ENCODE results near the gene SFMBT2. TPM values are rescaled to one million over a fixed set of nuclear protein-coding genes. Genes with fewer than 3 reads are reported as not detected.
A peak's percentile ranks its signal among the peaks of the same experiment; 100 is the strongest.
"Not testable (repeated sequence)": the region's sequence is repeated elsewhere in the genome, so short reads cannot be mapped to it uniquely, and the experiment has no call there.

Gene SFMBT2
- total and polyA plus RNA-seq, 2 of the 13 experiments (the other 11 are each of a cell fraction or from before 2014, with no cell fraction given), result 0.01 to 0.02 TPM

- H3K36me3 ChIP-seq (replicated peaks in 1 of 2; ENCODE audit: control insufficient read depth in 1 of 2, insufficient read depth in 2 of 2, low read length in 2 of 2); in situ Hi-C loops (cut with HindIII; ENCODE audit: extremely low pct_ligation_motif_present, low pct_unique_long_range_greater_than_20kb); H3K4me3 ChIP-seq (replicated peaks in 1 of 3; ENCODE audit: insufficient read depth in 1 of 3, low read depth in 2 of 3, low read length in 3 of 3); POLR2A ChIA-PET; BruUV-seq (replicated peaks); intact Hi-C loops (cut with micrococcal nuclease; ENCODE audit: unreplicated experiment); H3K9me3 ChIP-seq (ENCODE audit: low read length); H3K4me1 ChIP-seq (ENCODE audit: insufficient read depth, low read length); CTCF ChIA-PET (ENCODE audit: low intra/inter-chr PET ratio, low total read pairs); FAIRE-seq; H3K27ac ChIP-seq (ENCODE audit: extremely low read length, insufficient read depth, low read length); DNase-seq (ENCODE audit: low spot score); H3K9ac ChIP-seq (ENCODE audit: insufficient read depth, low read depth, low read length); H2AFZ ChIP-seq (ENCODE audit: low read length); H4K20me1 ChIP-seq (ENCODE audit: insufficient read depth, low read length); H3K79me2 ChIP-seq (ENCODE audit: insufficient read depth, low read length); H3K4me2 ChIP-seq (ENCODE audit: low read depth, low read length); ATAC-seq; TF ChIP-seq CREB1 (CRISPR knock-in tag; IDR thresholded peaks at IDR 0.05): not testable (repeated sequence)
- 0% methylated on average over 1 of the region's 1 CpG for WGBS (ENCODE audit: low lambda C conversion rate)
- peak; percentile 79 for TF ChIP-seq CREB1 (IDR thresholded peaks at IDR 0.05)
- peaks cover 2 to 14% of the 10 kb centered on the region in 2 experiments; a peak in 2 of 5 replicates for H3K27me3 ChIP-seq (ENCODE audit: control insufficient read depth in 1 of 2, insufficient read depth in 2 of 2, low read length in 2 of 2)
Observed at GRCh38 chr10:7388149-7388548, 22.7 kb downstream of the SFMBT2 start.

- no peak overlapping the region for H3K27ac ChIP-seq (ENCODE audit: extremely low read length, insufficient read depth, low read length)
- H4K20me1 ChIP-seq (ENCODE audit: insufficient read depth, low read length), result no peaks in the 10 kb centered on the region
- no peak for FAIRE-seq
- no peaks in the 10 kb centered on the region for H3K79me2 ChIP-seq (ENCODE audit: insufficient read depth, low read length)
- 8% methylated on average over 7 of the region's 7 CpGs for WGBS (ENCODE audit: low lambda C conversion rate)
- H2AFZ ChIP-seq (ENCODE audit: low read length), result no peak overlapping the region
- H3K4me1 ChIP-seq (ENCODE audit: insufficient read depth, low read length), result no peaks in the 10 kb centered on the region
- H3K9ac ChIP-seq (ENCODE audit: insufficient read depth, low read depth, low read length), result no peak overlapping the region
- H3K9me3 ChIP-seq (ENCODE audit: low read length), result no peaks in the 10 kb centered on the region
- no peak for TF ChIP-seq ZNF34 (CRISPR knock-in tag; IDR thresholded peaks at IDR 0.05; ENCODE audit: borderline replicate concordance)
- TF ChIP-seq ZNF383 (CRISPR knock-in tag; IDR thresholded peaks at IDR 0.05; ENCODE audit: borderline replicate concordance), result no peak
- TF ChIP-seq ZNF576 (CRISPR knock-in tag; IDR thresholded peaks at IDR 0.05), result no peak
- no peak for TF ChIP-seq POGZ (CRISPR knock-in tag; IDR thresholded peaks at IDR 0.05)
- no peak for TF ChIP-seq NFRKB (IDR thresholded peaks at IDR 0.05)
- no peak for TF ChIP-seq FIP1L1 (IDR thresholded peaks at IDR 0.05; ENCODE audit: borderline replicate concordance, insufficient read depth, low read depth, low read length)
- TF ChIP-seq ZNF549 (CRISPR knock-in tag; IDR thresholded peaks at IDR 0.05), result no peak
- no peak for TF ChIP-seq CCAR2 (optimal IDR thresholded peaks at IDR 0.05; ENCODE audit: low read depth, low read length)
- no peak for TF ChIP-seq ZNF10 (CRISPR knock-in tag; IDR thresholded peaks at IDR 0.05; ENCODE audit: borderline replicate concordance, low read depth)
- no peak for TF ChIP-seq ELK4 (CRISPR knock-in tag; IDR thresholded peaks at IDR 0.05; ENCODE audit: borderline replicate concordance)
- no peak for TF ChIP-seq ATF7 (IDR thresholded peaks at IDR 0.05)
- no peak for TF ChIP-seq ATF7 (CRISPR knock-in tag; IDR thresholded peaks at IDR 0.05)
- no peak for TF ChIP-seq ETV6 (CRISPR knock-in tag; conservative IDR thresholded peaks at IDR 0.05)
- TF ChIP-seq RFX1 (IDR thresholded peaks at IDR 0.05), result no peak
- TF ChIP-seq SRSF4 (IDR thresholded peaks at IDR 0.05; ENCODE audit: low read depth, low read length, poor library complexity, severe bottlenecking), result no peak
- TF ChIP-seq ZNF543 (CRISPR knock-in tag; IDR thresholded peaks at IDR 0.05), result no peak
- TF ChIP-seq ZNF841 (CRISPR knock-in tag; IDR thresholded peaks at IDR 0.05; ENCODE audit: borderline replicate concordance), result no peak
- TF ChIP-seq KDM1A (CRISPR knock-in tag; IDR thresholded peaks at IDR 0.05), result no peak
- no peak for TF ChIP-seq STAT5B (CRISPR knock-in tag; IDR thresholded peaks at IDR 0.05)
- TF ChIP-seq ZNF367 (CRISPR knock-in tag; IDR thresholded peaks at IDR 0.05; ENCODE audit: borderline replicate concordance), result no peak
- intact Hi-C loops (cut with micrococcal nuclease; ENCODE audit: unreplicated experiment) (no loop called here), in situ Hi-C loops (cut with HindIII; ENCODE audit: extremely low pct_ligation_motif_present, low pct_unique_long_range_greater_than_20kb) (no loop called here)
- DNase-seq (ENCODE audit: low spot score), result no peak
- CTCF ChIA-PET (ENCODE audit: low intra/inter-chr PET ratio, low total read pairs), result no interaction called here
- no TSS peak for BruUV-seq (replicated peaks)
- peaks cover 2 to 13% of the 10 kb centered on the region in 2 experiments; a peak in 2 of 5 replicates for H3K27me3 ChIP-seq (ENCODE audit: control insufficient read depth in 1 of 2, insufficient read depth in 2 of 2, low read length in 2 of 2)
- ATAC-seq, result no peak
- no peaks in the 10 kb centered on the region for H3K36me3 ChIP-seq (replicated peaks in 1 of 2; ENCODE audit: control insufficient read depth in 1 of 2, insufficient read depth in 2 of 2, low read length in 2 of 2)
- H3K4me2 ChIP-seq (ENCODE audit: low read depth, low read length), result no peak overlapping the region
- POLR2A ChIA-PET, result no interaction called here
- H3K4me3 ChIP-seq (replicated peaks in 1 of 3; ENCODE audit: insufficient read depth in 1 of 3, low read depth in 2 of 3, low read length in 3 of 3), result no peak overlapping the region
Observed at GRCh38 chr10:7385114-7385513, 25.7 kb downstream of the SFMBT2 start.

All from HepG2 (cell line).